NK-92 (cell line): ENCODE results near the gene LSM3.

Experiments used
- DNase-seq: peaks from one replicate; lab custom pipeline; 2025; ENCODE audit not compliant: unreplicated experiment; lab: John Stamatoyannopoulos, UW

The LSM3 gene

GRCh38 chr3:14143271-14144225 lies 35.1 kb upstream of the LSM3 start:
- no peak for DNase-seq

GRCh38 chr3:14144423-14145075 lies 34.1 kb upstream of the LSM3 start:
- no peak for DNase-seq

GRCh38 chr3:14145236-14145635 lies 33.4 kb upstream of the LSM3 start:
- DNase-seq: no peak

GRCh38 chr3:14145670-14146380 lies 32.8 kb upstream of the LSM3 start:
- no peak for DNase-seq

GRCh38 chr3:14146381-14147065 lies 32.1 kb upstream of the LSM3 start:
- no peak for DNase-seq

GRCh38 chr3:14147066-14147435 lies 31.6 kb upstream of the LSM3 start:
- DNase-seq: no peak

GRCh38 chr3:14147617-14148016 lies 31.0 kb upstream of the LSM3 start:
- no peak for DNase-seq

- no peak for DNase-seq
Measured at GRCh38 chr3:14148041-14148985, 30.3 kb upstream of the LSM3 start.

GRCh38 chr3:14150078-14150477 lies 28.5 kb upstream of the LSM3 start:
- DNase-seq: no peak

- DNase-seq: no peak
Measured at GRCh38 chr3:14150491-14151230, 28.0 kb upstream of the LSM3 start.

- DNase-seq: no peak
Measured at GRCh38 chr3:14151471-14152083, 27.0 kb upstream of the LSM3 start.

GRCh38 chr3:14152233-14152962 lies 26.2 kb upstream of the LSM3 start:
- no peak for DNase-seq

- no peak for DNase-seq
Measured at GRCh38 chr3:14152963-14153355, 25.7 kb upstream of the LSM3 start.

- DNase-seq: no peak
Measured at GRCh38 chr3:14153663-14154062, 25.0 kb upstream of the LSM3 start.

GRCh38 chr3:14154276-14154675 lies 24.3 kb upstream of the LSM3 start:
- no peak for DNase-seq

GRCh38 chr3:14154895-14155440 lies 23.6 kb upstream of the LSM3 start:
- no peak for DNase-seq

- DNase-seq: no peak
Measured at GRCh38 chr3:14156201-14156600, 22.4 kb upstream of the LSM3 start.
